Measurements from ENCODE around the gene GARIN5A.

Gene GARIN5A

GRCh38 chr19:50432221-50433028 lies 44.2 kb downstream of the GARIN5A start, which contains the start of gene MYBPC2:
Gene MYBPC2 (plus strand): TSS chr19:50432892. CDS start chr19:50432954, 62 bp downstream.
- FAIRE-seq = no peak

DNA sequence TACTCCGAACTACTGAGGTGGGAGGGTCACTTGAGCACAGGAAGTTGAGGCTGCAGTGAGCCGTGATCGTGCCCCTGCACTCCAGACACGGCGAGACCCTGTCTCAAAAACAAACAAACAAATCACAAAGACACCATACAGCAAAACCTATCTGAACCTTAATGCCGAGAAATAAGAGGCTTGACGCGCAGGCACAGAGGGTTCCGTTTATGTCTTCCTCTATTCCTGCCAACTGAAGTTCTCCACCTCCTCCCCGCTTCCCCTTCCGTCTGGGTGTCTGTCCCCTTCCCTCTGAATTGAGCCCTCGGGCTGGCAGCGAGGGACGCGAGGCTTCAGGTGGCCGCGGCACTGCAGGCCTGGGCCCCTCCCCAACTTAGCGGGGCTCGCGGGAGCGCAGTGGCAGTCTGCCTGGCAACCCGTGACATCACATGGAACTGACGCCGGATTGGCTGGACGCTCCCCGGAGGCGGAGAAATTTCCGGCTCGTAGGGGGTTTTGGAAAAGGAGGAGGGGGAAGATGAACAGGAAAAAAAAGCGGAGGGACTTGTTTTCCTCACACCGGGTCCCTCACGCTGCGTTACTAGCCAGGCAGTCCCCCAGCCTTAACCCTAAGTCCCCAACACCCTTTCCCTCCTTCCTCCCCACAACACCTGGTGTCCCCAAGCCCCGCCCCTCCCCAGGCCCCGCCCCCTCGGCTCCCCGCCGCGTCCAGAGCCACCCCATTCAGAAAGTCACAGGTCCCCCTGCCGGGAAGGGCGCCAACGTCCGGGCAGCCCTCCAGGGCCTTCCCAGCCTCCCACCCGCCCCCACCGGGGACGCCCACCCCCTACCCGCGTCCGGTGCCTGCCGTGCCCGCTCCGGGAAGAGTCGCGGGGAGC lies 45.1 kb downstream of the GARIN5A start:
- no peak for FAIRE-seq

GRCh38 chr19:50430888-50431342 lies 45.7 kb downstream of the GARIN5A start:
- FAIRE-seq = no peak

GRCh38 chr19:50428772-50429463 lies 47.7 kb downstream of the GARIN5A start:
- no peak for FAIRE-seq

- FAIRE-seq = no peak
These were observed 48.6 kb downstream of the GARIN5A start for GRCh38 chr19:50427997-50428425.

GRCh38 chr19:50427318-50427925 lies 49.2 kb downstream of the GARIN5A start:
- FAIRE-seq = no peak

- no peak for FAIRE-seq
These were observed 51.1 kb downstream of the GARIN5A start for GRCh38 chr19:50425581-50425980.

- FAIRE-seq = no peak
These were observed 53.2 kb downstream of the GARIN5A start for GRCh38 chr19:50423279-50424113.

GRCh38 chr19:50422397-50423278 lies 54.0 kb downstream of the GARIN5A start:
- FAIRE-seq = no peak

GRCh38 chr19:50420808-50421207 lies 55.8 kb downstream of the GARIN5A start:
- no peak for FAIRE-seq

DNA sequence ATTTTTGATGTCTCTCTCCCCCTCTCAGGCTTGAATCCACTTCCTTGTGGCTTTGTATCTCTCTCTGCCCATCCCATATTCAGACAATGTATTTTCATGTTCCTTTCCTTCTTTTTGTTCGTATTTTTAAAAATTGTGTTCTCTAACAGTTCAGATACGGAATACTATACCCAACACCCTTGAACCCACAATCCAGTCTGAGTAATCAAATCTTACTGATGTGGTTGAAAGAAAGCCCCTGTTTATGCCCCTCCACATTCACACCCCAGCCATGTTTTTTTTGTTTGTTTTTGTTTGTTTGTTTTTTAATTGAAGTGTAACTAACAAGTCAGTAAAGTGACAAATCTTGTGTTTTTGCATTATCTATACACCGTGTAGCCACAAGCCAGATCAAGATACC lies 56.5 kb downstream of the GARIN5A start:
- no peak for FAIRE-seq

DNA sequence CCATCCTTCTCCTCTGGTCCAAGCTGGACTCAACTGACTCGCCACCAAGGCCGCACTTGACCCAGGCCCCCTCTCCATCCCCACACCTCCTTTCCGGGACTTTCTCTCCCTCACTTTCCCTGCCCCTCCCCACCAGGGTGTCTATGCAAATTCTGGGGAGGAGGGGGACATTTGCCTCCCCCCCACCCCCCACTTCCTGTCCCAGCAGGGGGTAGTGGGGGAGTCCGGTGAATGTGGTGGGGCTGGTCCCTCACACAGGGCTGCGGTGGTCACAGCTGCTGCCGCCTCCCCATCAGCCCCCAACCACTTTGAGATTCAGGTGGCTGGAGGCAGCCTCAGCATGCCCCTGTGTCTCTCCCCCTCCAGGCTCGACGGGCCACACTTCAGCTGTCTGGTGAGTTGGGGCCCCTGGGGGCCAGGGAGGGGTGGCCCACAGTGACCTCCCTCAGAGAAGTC lies 57.0 kb downstream of the GARIN5A start:
- no peak for FAIRE-seq

DNA sequence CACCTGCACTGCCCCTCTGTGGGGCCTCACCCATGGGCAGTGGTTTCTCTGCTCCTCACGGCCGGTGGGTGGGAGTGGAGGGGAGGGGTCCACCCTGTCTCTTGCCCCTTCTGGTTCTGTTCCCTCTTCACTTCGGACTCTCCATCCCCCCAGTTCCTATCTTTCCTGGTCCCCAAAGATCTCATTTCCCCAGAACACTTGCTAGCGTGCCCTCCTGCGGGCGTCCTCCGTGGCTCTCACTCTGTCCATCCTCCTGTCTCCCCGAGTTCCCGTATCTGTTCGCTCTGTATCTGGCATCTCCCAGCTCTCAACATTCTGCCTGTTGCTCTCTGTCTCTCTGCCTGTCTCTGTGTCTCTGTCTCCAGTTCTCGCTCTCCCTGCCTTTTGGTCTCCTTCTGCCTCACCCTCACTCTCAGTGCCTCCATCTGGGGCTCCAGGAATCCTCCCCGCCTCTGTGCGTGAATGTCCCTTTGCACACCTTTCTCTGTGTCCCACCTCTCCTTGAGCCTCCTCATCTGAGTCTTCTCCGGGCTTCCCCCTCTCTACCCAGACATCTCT lies 57.5 kb downstream of the GARIN5A start:
- no peak for FAIRE-seq

GRCh38 chr19:50418176-50419021 lies 58.2 kb downstream of the GARIN5A start, which contains the start of gene SPIB:
Gene SPIB (plus strand): TSS chr19:50418938. CDS start chr19:50418963, 25 bp downstream.
- no peak for FAIRE-seq

- no peak for FAIRE-seq
These were observed 59.3 kb downstream of the GARIN5A start for GRCh38 chr19:50417111-50418081.
